ENCODE data around the gene MBNL2. TPM values are rescaled to one million over a fixed set of nuclear protein-coding genes. Genes with fewer than 3 reads are reported as not detected.

The MBNL2 gene
- total RNA-seq, 1 experiment from 2014 or later = 0.17 TPM

DNA sequence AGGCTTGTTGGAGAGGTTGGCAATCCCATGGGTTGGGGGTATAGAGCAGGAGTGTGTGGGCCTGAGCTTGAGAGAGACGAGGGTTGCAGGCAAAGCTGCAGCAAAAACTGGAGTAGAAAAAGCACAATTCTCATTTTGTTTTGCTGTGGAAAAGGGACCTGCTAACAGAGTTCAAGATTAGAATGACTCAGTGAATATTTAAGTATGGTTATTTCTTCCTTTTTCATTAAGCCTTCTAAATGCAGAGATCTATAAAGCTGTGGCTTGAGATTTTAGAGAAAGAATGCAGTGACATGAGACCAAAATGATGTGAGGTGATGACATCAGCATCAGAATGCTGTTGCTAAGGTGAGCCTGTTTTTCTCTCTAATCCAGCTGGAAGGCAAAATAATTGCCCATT, 10.8 kb upstream of the MBNL2 start:
- H3K79me1 ChIP-seq (ENCODE audit: insufficient read depth, low read depth, low read length, poor library complexity, severe bottlenecking) = no peaks in the 10 kb centered on the region
- Mint-ChIP-seq H3K27ac (no peak overlapping the region), H3K27me3 (ENCODE audit: low read depth) (peaks cover 90% of the 10 kb centered on the region), H3K36me3 (ENCODE audit: insufficient read depth in 1 of 3, low read depth in 3 of 3) (peaks cover 0 to 2% (median 0%) of the 10 kb centered on the region in 3 experiments; a peak in 1 of 7 replicates), H3K4me3 (no peak overlapping the region), H3K9me3 (peaks cover 5 to 6% of the 10 kb centered on the region in 2 experiments; a peak in 3 of 5 replicates), H3K4me1 (no peaks in the 10 kb centered on the region)
- no peak for DNase-seq
- no peaks in the 10 kb centered on the region for H3K79me2 ChIP-seq (ENCODE audit: insufficient read depth, low read length)
- H4K91ac ChIP-seq (ENCODE audit: insufficient read length, low read depth, low read length) = no peak overlapping the region
- H3T11ph ChIP-seq (ENCODE audit: low read length) = no peak overlapping the region
- H2BK120ac ChIP-seq (ENCODE audit: low read depth, low read length, poor library complexity, severe bottlenecking) = no peak overlapping the region
- no peaks in the 10 kb centered on the region for H4K20me1 ChIP-seq (ENCODE audit: control insufficient read depth, insufficient read depth, insufficient read length)
- WGBS (ENCODE audit: extremely low coverage, insufficient read length, low lambda C conversion rate) = no CpG with 5 or more reads among the region's 1 CpG
- H2AFZ ChIP-seq (ENCODE audit: low read length) = no peak overlapping the region
- H3K18ac ChIP-seq (ENCODE audit: insufficient read length, low read depth, low read length) = no peak overlapping the region
- TF ChIP-seq, protein P1, sequence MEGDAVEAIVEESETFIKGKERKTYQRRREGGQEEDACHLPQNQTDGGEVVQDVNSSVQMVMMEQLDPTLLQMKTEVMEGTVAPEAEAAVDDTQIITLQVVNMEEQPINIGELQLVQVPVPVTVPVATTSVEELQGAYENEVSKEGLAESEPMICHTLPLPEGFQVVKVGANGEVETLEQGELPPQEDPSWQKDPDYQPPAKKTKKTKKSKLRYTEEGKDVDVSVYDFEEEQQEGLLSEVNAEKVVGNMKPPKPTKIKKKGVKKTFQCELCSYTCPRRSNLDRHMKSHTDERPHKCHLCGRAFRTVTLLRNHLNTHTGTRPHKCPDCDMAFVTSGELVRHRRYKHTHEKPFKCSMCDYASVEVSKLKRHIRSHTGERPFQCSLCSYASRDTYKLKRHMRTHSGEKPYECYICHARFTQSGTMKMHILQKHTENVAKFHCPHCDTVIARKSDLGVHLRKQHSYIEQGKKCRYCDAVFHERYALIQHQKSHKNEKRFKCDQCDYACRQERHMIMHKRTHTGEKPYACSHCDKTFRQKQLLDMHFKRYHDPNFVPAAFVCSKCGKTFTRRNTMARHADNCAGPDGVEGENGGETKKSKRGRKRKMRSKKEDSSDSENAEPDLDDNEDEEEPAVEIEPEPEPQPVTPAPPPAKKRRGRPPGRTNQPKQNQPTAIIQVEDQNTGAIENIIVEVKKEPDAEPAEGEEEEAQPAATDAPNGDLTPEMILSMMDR (conservative IDR thresholded peaks at IDR 0.05) = no peak
- no peak overlapping the region for H3K56ac ChIP-seq (ENCODE audit: insufficient read length, low read depth, low read length)
- H3K4me1 ChIP-seq (ENCODE audit: insufficient read depth, low read length) = no peaks in the 10 kb centered on the region
- H3K23me2 ChIP-seq (ENCODE audit: insufficient read length, low read depth, low read length, poor library complexity, severe bottlenecking) = no peaks in the 10 kb centered on the region
- H3K23ac ChIP-seq (ENCODE audit: insufficient read length, low read depth, low read length) = no peak overlapping the region
- H4K5ac ChIP-seq (ENCODE audit: insufficient read length, low read depth, low read length) = no peak overlapping the region
- no peak overlapping the region for H2BK15ac ChIP-seq (ENCODE audit: low read depth, low read length)
- no peak overlapping the region for H3K14ac ChIP-seq (ENCODE audit: insufficient read depth, low read length)
- H2BK20ac ChIP-seq (ENCODE audit: low read depth, low read length, poor library complexity, severe bottlenecking) = no peak overlapping the region
- H3K9me3 ChIP-seq (ENCODE audit: control insufficient read depth, low read depth, low read length) = no peaks in the 10 kb centered on the region
- H3K27ac ChIP-seq (ENCODE audit: insufficient read length, low read depth, low read length) = no peak overlapping the region
- H3K4ac ChIP-seq (ENCODE audit: low read depth, low read length) = no peak overlapping the region
- H3K27me3 ChIP-seq (ENCODE audit: insufficient read depth, low read length) = no peaks in the 10 kb centered on the region
- H2BK5ac ChIP-seq (ENCODE audit: insufficient read length, low read length) = no peak overlapping the region
- no peak overlapping the region for H2AK5ac ChIP-seq (ENCODE audit: insufficient read length, low read length)
- H2BK12ac ChIP-seq (ENCODE audit: insufficient read length, low read depth, low read length) = no peak overlapping the region
- H4K8ac ChIP-seq (replicated peaks; ENCODE audit: insufficient read length, low read depth, low read length) = no peak overlapping the region
- no peak overlapping the region for H3K9ac ChIP-seq (ENCODE audit: extremely low read depth, insufficient read length, low read length)
- H3K4me2 ChIP-seq (ENCODE audit: insufficient read depth, insufficient read length, low read length) = no peak overlapping the region

Data from H9 (cell line).